HepG2 (cell line): ENCODE results near the gene CCT6A. TPM values are rescaled to one million over a fixed set of nuclear protein-coding genes. Genes with fewer than 3 reads are reported as not detected.

Experiments used
- MAF1 ChIP-seq: sonication (generic); formaldehyde crosslinking; IDR thresholded peaks from 2 replicates; pipeline ENCODE4 v1.5.0; 2020; ENCODE audit warnings: missing genetic modification reagents, borderline replicate concordance
- MBD4 ChIP-seq: IDR thresholded peaks from 2 replicates; pipeline ENCODE4 v1.6.1; 2012; ENCODE audit warnings: low read length, inconsistent platforms, borderline replicate concordance
- MED13 ChIP-seq: sonication (generic); formaldehyde crosslinking; IDR thresholded peaks from 2 replicates; pipeline ENCODE4 v1.5.0; 2020; ENCODE audit warnings: missing genetic modification reagents
- ZBTB1 ChIP-seq: sonication (generic); formaldehyde crosslinking; IDR thresholded peaks from 2 replicates; pipeline ENCODE4 v1.4.0; 2020; ENCODE audit warnings: missing genetic modification reagents, borderline replicate concordance
- ZNF331 ChIP-seq: sonication (generic); formaldehyde crosslinking; IDR thresholded peaks from 2 replicates; pipeline ENCODE4 v1.4.0; 2020; ENCODE audit warnings: missing genetic modification reagents
- ZNF446 ChIP-seq: sonication (generic); formaldehyde crosslinking; IDR thresholded peaks from 2 replicates; pipeline ENCODE4 v1.5.0; 2020; ENCODE audit warnings: mild to moderate bottlenecking, missing genetic modification reagents
- ZNF777 ChIP-seq: sonication (generic); formaldehyde crosslinking; IDR thresholded peaks from 2 replicates; pipeline ENCODE4 v1.4.0; 2020; ENCODE audit warnings: missing genetic modification reagents
- ZNF780A ChIP-seq: sonication (generic); formaldehyde crosslinking; IDR thresholded peaks from 2 replicates; pipeline ENCODE4 v1.8.0; 2022; ENCODE audit warnings: mild to moderate bottlenecking, missing genetic modification reagents, moderate library complexity
- ZNF800 ChIP-seq: sonication (generic); formaldehyde crosslinking; IDR thresholded peaks from 2 replicates; pipeline ENCODE4 v1.4.0; 2020; ENCODE audit warnings: missing genetic modification reagents
- polyA plus RNA-seq, 8 experiments: library from polyadenylated mRNA; depleted of rRNA in 3 of 8; stranded (reverse) in 7 of 8; unstranded in 1 of 8; fragments of >200 nt; fragmentation: Illumina TruSeq in 4 of 8; extraction: Trizol in 4 of 8; gene quantifications; 2 replicates each; pipeline versions ENCODE4 v1.2.1 to v1.2.3, GENCODE V29; 2011 to 2016; ENCODE audit warnings: low read depth in 4 of 8, missing spikeins in 1 of 8, mixed read lengths in 1 of 8; ENCODE audit not compliant: insufficient read depth in 1 of 8
- total RNA-seq, 5 experiments: library from RNA; depleted of rRNA; stranded (reverse); fragments of >200 nt; fragmentation: Illumina TruSeq; extraction: Trizol; gene quantifications; 2 replicates each; pipeline ENCODE4 v1.2.3, GENCODE V29; 2016; ENCODE audit warnings: low read depth in 1 of 5
- TF ChIP-seq, protein P1 (sequence below): sonication (generic); formaldehyde crosslinking; IDR thresholded peaks from 2 replicates; pipeline ENCODE4 v1.4.0; 2020; ENCODE audit warnings: missing genetic modification reagents
- TF ChIP-seq, protein P2 (sequence below): sonication (generic); formaldehyde crosslinking; IDR thresholded peaks from 2 replicates; pipeline ENCODE4 v1.5.1; 2020; ENCODE audit warnings: missing genetic modification reagents, mild to moderate bottlenecking, borderline replicate concordance
- TF ChIP-seq, protein P3 (sequence below): sonication (generic); formaldehyde crosslinking; IDR thresholded peaks from 2 replicates; pipeline ENCODE4 v1.4.0; 2020; ENCODE audit warnings: missing genetic modification reagents, mild to moderate bottlenecking, borderline replicate concordance
- TF ChIP-seq, protein P4 (sequence below): sonication (generic); formaldehyde crosslinking; IDR thresholded peaks from 2 replicates; pipeline ENCODE4 v1.5.0; 2020; ENCODE audit warnings: mild to moderate bottlenecking, missing genetic modification reagents
- TF ChIP-seq, protein P5 (sequence below): sonication (generic); formaldehyde crosslinking; IDR thresholded peaks from 2 replicates; pipeline ENCODE4 v1.4.0; 2020; ENCODE audit warnings: mild to moderate bottlenecking, missing genetic modification reagents

CCT6A gene
- total and polyA plus RNA-seq, 2 of the 13 experiments (the other 11 are each of a cell fraction or from before 2014, with no cell fraction given), result 219 to 292 TPM

- TF ChIP-seq, protein P1, sequence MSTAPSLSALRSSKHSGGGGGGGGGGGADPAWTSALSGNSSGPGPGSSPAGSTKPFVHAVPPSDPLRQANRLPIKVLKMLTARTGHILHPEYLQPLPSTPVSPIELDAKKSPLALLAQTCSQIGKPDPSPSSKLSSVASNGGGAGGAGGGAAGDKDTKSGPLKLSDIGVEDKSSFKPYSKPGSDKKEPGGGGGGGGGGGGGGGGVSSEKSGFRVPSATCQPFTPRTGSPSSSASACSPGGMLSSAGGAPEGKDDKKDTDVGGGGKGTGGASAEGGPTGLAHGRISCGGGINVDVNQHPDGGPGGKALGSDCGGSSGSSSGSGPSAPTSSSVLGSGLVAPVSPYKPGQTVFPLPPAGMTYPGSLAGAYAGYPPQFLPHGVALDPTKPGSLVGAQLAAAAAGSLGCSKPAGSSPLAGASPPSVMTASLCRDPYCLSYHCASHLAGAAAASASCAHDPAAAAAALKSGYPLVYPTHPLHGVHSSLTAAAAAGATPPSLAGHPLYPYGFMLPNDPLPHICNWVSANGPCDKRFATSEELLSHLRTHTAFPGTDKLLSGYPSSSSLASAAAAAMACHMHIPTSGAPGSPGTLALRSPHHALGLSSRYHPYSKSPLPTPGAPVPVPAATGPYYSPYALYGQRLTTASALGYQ (CRISPR knock-in tag), result no peak
- TF ChIP-seq ZNF780A (CRISPR knock-in tag) (peak; percentile 81; the same call in 1 of the 2 replicates), MED13 (no peak), ZNF777 (CRISPR knock-in tag) (peak; percentile 66; the same call in 1 of the 2 replicates), ZNF331 (CRISPR knock-in tag) (peak; percentile 57; the same call in 1 of the 2 replicates), ZBTB1 (CRISPR knock-in tag) (no peak), ZNF446 (CRISPR knock-in tag) (peak; percentile 82; the same call in 1 of the 2 replicates), MBD4 (no peak), ZNF800 (CRISPR knock-in tag) (no peak), MAF1 (CRISPR knock-in tag) (no peak)
- TF ChIP-seq, protein P2, sequence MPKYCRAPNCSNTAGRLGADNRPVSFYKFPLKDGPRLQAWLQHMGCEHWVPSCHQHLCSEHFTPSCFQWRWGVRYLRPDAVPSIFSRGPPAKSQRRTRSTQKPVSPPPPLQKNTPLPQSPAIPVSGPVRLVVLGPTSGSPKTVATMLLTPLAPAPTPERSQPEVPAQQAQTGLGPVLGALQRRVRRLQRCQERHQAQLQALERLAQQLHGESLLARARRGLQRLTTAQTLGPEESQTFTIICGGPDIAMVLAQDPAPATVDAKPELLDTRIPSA (CRISPR knock-in tag), result no peak
- TF ChIP-seq, protein P3, sequence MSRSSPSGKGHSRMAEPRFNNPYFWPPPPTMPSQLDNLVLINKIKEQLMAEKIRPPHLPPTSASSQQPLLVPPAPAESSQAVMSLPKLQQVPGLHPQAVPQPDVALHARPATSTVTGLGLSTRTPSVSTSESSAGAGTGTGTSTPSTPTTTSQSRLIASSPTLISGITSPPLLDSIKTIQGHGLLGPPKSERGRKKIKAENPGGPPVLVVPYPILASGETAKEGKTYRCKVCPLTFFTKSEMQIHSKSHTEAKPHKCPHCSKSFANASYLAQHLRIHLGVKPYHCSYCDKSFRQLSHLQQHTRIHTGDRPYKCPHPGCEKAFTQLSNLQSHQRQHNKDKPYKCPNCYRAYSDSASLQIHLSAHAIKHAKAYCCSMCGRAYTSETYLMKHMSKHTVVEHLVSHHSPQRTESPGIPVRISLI (CRISPR knock-in tag), result no peak; the same call in 1 of the 2 replicates
- TF ChIP-seq, protein P4, sequence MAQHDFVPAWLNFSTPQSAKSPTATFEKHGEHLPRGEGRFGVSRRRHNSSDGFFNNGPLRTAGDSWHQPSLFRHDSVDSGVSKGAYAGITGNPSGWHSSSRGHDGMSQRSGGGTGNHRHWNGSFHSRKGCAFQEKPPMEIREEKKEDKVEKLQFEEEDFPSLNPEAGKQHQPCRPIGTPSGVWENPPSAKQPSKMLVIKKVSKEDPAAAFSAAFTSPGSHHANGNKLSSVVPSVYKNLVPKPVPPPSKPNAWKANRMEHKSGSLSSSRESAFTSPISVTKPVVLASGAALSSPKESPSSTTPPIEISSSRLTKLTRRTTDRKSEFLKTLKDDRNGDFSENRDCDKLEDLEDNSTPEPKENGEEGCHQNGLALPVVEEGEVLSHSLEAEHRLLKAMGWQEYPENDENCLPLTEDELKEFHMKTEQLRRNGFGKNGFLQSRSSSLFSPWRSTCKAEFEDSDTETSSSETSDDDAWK (CRISPR knock-in tag), result no peak
- TF ChIP-seq, protein P5, sequence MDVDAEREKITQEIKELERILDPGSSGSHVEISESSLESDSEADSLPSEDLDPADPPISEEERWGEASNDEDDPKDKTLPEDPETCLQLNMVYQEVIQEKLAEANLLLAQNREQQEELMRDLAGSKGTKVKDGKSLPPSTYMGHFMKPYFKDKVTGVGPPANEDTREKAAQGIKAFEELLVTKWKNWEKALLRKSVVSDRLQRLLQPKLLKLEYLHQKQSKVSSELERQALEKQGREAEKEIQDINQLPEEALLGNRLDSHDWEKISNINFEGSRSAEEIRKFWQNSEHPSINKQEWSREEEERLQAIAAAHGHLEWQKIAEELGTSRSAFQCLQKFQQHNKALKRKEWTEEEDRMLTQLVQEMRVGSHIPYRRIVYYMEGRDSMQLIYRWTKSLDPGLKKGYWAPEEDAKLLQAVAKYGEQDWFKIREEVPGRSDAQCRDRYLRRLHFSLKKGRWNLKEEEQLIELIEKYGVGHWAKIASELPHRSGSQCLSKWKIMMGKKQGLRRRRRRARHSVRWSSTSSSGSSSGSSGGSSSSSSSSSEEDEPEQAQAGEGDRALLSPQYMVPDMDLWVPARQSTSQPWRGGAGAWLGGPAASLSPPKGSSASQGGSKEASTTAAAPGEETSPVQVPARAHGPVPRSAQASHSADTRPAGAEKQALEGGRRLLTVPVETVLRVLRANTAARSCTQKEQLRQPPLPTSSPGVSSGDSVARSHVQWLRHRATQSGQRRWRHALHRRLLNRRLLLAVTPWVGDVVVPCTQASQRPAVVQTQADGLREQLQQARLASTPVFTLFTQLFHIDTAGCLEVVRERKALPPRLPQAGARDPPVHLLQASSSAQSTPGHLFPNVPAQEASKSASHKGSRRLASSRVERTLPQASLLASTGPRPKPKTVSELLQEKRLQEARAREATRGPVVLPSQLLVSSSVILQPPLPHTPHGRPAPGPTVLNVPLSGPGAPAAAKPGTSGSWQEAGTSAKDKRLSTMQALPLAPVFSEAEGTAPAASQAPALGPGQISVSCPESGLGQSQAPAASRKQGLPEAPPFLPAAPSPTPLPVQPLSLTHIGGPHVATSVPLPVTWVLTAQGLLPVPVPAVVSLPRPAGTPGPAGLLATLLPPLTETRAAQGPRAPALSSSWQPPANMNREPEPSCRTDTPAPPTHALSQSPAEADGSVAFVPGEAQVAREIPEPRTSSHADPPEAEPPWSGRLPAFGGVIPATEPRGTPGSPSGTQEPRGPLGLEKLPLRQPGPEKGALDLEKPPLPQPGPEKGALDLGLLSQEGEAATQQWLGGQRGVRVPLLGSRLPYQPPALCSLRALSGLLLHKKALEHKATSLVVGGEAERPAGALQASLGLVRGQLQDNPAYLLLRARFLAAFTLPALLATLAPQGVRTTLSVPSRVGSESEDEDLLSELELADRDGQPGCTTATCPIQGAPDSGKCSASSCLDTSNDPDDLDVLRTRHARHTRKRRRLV (CRISPR knock-in tag), result no peak; the same call in 1 of the 2 replicates
These were observed 54.8 kb downstream of the CCT6A start, which contains the start of gene CHCHD2 (continued) for GRCh38 chr7:56106108-56107073.
